Stomach smooth muscle (tissue), 2 donors: ENCODE results near the gene MED13L.
"Not testable (repeated sequence)": the region's sequence is repeated elsewhere in the genome, so short reads cannot be mapped to it uniquely, and the experiment has no call there.

Experiments used
- H3K27ac ChIP-seq: one replicate; pipeline ENCODE4 v1.7.0; 2013; ENCODE audit warnings: mild to moderate bottlenecking, low read length, inconsistent platforms
- H3K27me3 ChIP-seq, 2 donors: one replicate each; pipeline ENCODE4 v1.7.0; 2013; ENCODE audit warnings: low read length in 2 of 2; ENCODE audit not compliant: insufficient read depth in 2 of 2, control insufficient read depth in 1 of 2
- H3K36me3 ChIP-seq, 2 donors: one replicate each; pipeline ENCODE4 v1.7.0; 2013; ENCODE audit warnings: low read length in 2 of 2; ENCODE audit not compliant: control insufficient read depth in 2 of 2, insufficient read depth in 2 of 2
- H3K4me1 ChIP-seq: one replicate; pipeline ENCODE4 v1.7.0; 2013; ENCODE audit warnings: low read length; ENCODE audit not compliant: control insufficient read depth, insufficient read depth
- H3K4me3 ChIP-seq, 2 donors: one replicate each; pipeline ENCODE4 v1.7.0; 2013; ENCODE audit warnings: low read length in 2 of 2
- H3K9ac ChIP-seq, 2 donors: one replicate each; pipeline ENCODE4 v1.7.0; 2013; ENCODE audit warnings: low read length in 2 of 2, mild to moderate bottlenecking in 1 of 2
- H3K9me3 ChIP-seq, 2 donors: one replicate each; pipeline ENCODE4 v1.7.0; 2013; ENCODE audit warnings: low read length in 2 of 2; ENCODE audit not compliant: control insufficient read depth in 2 of 2
- donor health status: healthy.
- donor health status: Pancreatic carcinoma.

Gene MED13L

DNA sequence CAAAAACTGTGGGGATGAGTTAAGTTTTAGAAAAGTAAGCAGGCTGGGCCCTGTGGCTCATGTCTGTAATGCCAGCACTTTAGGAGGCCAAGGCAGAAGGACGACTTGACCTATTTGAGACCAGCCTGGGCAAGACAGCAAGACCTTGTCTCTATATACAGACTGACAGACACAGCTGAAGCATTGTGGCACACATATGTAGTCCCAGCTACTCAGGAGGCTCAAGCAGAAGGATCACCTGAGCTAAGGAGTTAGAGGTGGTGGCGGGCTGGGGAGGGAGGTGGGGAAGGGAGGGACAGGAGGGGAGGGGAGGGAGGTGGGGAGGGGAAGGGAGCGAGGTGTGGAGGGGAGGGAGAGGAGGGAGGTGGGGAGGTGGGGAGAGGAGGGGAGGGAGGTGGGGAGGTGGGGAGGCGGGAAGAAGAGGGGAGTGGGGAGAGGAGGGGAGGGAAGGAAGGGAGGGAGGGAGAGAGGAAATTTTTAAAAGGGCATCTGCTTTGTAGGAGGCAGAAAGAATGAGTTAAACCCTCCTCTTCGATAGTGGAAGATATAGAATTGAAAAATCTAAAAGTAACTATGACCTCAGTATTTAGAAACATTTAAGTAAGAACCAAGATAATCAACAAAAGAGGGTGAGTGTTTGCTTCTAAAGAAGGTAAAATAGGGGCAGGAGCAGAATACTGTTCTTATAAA lies 30.9 kb downstream of the MED13L start:
- no peak overlapping the region for H3K9ac ChIP-seq
- no peak overlapping the region for H3K27ac ChIP-seq
- no peak overlapping the region for H3K4me3 ChIP-seq
- H3K27me3 ChIP-seq: no peaks in the 10 kb centered on the region
- no peaks in the 10 kb centered on the region for H3K36me3 ChIP-seq
- H3K9me3 ChIP-seq: no peaks in the 10 kb centered on the region
- H3K4me1 ChIP-seq: no peaks in the 10 kb centered on the region

DNA sequence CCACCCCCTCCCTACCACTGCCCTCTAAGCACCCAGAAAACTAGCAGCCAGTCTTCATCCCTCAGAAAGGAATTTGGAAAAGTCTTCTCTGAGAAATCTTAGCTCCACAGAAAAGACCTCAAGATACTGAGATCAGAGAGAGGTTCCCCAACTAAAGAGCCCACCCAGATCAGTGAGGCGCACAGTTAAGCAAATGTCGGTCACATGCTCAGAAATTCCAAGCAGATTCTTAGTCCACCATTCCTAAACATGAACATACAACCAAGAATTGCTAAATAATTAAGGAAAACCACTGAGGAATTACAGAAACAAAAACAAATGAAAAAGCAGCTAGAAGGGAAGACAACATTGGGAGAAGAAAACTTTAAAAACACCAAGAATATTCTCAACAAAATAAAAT lies 32.3 kb downstream of the MED13L start:
- Histone ChIP-seq H3K9ac (no peak overlapping the region), H3K4me3 (no peak overlapping the region), H3K27me3 (no peaks in the 10 kb centered on the region), H3K27ac (no peak overlapping the region), H3K9me3 (no peaks in the 10 kb centered on the region), H3K36me3 (no peaks in the 10 kb centered on the region), H3K4me1 (no peaks in the 10 kb centered on the region)

DNA sequence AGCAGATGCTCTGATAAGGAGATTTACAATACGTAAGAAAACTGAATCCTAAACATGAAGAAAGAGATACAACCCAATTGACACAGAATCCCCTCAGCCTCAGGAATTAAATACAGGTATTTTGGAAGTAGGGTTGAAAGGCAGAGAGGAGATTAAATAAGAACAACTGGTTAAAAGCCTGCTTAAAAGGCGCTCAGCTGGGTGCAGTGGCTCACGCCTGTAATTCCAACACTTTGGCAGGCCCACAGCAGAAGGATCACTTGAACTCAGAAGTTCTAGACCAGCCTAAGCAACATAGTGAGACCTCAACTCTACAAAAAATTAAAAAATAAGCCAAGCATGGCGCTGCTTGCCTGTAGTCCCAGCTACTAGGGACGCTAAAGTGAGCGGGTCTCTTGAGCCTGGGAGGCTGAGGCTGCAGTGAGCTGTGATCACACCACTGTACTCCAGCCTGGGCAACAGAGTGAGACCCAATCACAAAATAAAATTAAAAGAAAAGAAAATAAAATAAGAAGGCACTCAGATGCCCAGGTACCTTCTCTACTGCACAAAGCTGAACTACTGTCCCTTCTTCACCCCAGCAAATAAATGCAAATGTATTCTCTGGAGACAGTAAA lies 32.9 kb downstream of the MED13L start:
- Histone ChIP-seq H3K4me1 (no peaks in the 10 kb centered on the region), H3K4me3 (no peak overlapping the region), H3K36me3 (no peaks in the 10 kb centered on the region), H3K27ac (no peak overlapping the region), H3K9me3 (no peaks in the 10 kb centered on the region), H3K9ac (no peak overlapping the region), H3K27me3 (no peaks in the 10 kb centered on the region)

DNA sequence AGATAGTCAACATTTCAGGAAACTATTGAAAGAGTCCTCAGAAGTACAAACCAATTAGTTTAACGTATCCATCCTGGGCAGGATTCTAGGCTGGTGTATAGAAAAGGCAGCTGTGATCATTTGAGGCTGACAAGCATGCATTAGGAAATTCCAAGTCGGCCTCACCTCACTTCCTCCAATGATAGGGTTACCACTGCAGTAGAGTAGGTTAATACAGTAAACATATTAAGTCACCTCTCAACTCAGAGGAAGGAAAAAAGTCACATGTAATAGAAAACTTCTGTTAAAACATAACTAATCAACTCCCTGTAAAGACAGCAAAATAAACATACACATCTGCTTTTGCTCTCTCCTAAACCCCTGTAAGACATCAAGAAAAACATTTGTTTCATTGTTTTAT lies 33.5 kb downstream of the MED13L start:
- no peaks in the 10 kb centered on the region for H3K36me3 ChIP-seq
- H3K27ac ChIP-seq: no peak overlapping the region
- H3K9me3 ChIP-seq: no peaks in the 10 kb centered on the region
- H3K4me1 ChIP-seq: no peaks in the 10 kb centered on the region
- no peak overlapping the region for H3K9ac ChIP-seq
- H3K27me3 ChIP-seq: no peaks in the 10 kb centered on the region
- no peak overlapping the region for H3K4me3 ChIP-seq

DNA sequence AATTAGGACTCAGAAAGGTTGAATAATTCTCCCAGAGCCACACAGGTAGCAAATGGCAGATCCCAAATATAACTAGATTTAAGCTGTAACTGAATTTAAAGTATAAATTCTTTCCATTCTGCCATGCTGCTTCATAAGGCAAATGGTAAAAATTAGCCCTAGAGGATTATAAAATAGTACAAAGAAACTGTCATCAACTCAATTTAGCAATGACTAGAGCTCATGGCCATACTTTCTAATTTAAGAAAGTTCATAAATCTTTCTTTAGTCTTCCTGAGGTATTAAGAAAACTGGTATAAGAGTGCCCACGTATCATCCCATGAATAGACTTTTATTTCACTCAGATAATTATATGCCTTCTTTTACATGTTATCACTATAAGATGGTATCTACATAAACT lies 34.8 kb downstream of the MED13L start:
- Histone ChIP-seq H3K9ac (no peak overlapping the region), H3K4me1 (no peaks in the 10 kb centered on the region), H3K27me3 (no peaks in the 10 kb centered on the region), H3K4me3 (no peak overlapping the region), H3K36me3 (no peaks in the 10 kb centered on the region), H3K9me3 (no peaks in the 10 kb centered on the region), H3K27ac (no peak overlapping the region)

DNA sequence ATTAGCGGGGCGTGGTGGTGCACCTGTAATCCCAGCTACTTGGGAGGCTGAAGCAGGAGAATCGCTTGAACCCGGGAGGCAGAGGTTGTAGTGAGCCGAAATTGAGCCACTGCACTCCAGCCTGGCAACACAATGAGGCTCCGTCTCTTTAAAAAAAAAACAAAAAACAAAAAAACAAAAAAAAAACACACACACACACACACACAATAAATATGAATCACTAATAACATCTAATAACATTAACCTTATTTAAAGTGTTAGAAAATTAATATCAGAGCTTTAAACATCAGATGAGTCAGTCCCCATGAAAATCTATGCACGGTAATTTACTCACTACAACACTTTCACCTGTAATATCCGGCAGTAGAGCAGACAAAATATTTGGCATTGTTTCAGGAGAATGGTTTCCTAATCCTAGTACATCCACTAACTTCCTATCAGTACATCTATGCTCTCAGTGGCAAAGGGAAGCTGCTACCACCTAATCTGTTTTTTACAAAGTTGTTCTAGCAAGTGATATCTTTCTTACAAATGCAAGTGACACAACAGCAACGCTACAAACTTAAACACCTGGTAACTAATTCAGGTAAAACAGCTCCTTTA lies 36.2 kb downstream of the MED13L start:
- H3K27ac ChIP-seq: no peak overlapping the region
- no peak overlapping the region for H3K4me3 ChIP-seq
- H3K9me3 ChIP-seq: no peaks in the 10 kb centered on the region
- H3K4me1 ChIP-seq: peaks cover 6% of the 10 kb centered on the region
- H3K27me3 ChIP-seq: no peaks in the 10 kb centered on the region
- H3K36me3 ChIP-seq: no peaks in the 10 kb centered on the region
- H3K9ac ChIP-seq: no peak overlapping the region

DNA sequence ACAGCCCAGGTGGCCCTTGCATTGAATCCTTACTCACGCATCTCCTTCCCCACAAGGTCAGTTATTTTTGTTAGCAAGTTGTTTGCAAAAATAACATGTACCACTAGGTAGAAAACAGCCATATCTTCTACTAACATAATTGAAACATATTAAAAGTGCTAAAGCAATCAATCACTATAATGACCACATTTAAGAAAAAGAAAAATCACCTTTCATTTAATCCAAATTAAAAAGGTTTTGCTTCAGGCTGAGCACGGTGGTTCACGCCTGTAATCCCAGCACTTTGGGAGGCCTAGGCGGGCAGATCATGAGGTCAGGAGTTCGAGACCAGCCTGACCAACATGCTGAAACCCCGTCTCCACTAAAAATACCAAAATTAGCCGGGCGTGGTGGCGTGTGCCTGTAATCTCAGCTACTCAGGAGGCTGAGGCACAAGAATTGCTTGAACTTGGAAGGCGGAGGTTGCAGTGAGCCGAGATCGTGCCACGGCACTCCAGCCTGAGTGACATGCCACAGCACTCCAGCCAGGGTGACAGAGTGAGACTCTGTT lies 38.8 kb downstream of the MED13L start:
- not testable (repeated sequence) for H3K4me3 ChIP-seq, H3K9ac ChIP-seq, H3K4me1 ChIP-seq

DNA sequence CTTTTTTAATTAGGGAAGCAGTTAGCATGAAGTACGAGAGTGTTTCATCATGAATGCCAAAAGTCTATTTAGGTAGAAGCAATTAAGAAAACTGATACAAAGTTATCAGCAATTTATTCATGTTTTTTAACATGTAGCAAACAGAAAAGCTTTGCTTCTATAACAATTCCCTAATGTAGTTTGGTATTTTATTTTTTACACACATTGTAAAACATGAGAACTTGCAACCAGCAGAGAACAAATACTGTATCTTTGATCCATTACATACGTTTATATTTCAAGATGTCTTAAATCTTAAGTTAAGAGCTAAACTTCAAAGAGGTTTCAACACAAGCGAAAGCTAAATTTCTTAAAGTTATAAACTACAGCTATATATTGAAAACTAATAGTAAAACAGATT lies 39.3 kb downstream of the MED13L start:
- Histone ChIP-seq H3K27ac (no peak overlapping the region), H3K9ac (no peak overlapping the region), H3K9me3 (no peaks in the 10 kb centered on the region), H3K27me3 (no peaks in the 10 kb centered on the region), H3K4me1 (peaks cover 6% of the 10 kb centered on the region), H3K36me3 (no peaks in the 10 kb centered on the region), H3K4me3 (no peak overlapping the region)

More for the DNA sequence above, 38.8 kb downstream of the MED13L start:
- not testable (repeated sequence) for H3K27me3 ChIP-seq, H3K9me3 ChIP-seq, H3K36me3 ChIP-seq, H3K27ac ChIP-seq

DNA sequence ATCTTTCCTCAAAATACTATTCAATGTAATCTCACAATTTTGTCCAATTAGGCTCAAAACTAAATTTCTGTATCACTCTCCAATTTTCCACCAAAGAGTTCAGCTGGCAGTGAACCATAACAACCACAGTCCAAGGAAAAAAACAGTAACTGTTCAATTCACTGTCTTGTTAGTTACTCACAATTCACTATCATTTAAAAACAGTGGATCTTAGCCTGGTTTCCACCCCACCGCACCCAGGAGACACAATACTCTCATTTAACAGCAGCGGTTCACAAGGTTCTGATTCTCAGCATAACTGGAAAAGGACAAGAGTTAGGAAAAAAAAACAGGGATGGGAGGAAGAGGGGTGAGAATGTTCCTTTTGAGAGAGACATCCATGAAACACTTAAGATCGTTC lies 40.5 kb downstream of the MED13L start:
- Histone ChIP-seq H3K27ac (no peak overlapping the region), H3K9me3 (no peaks in the 10 kb centered on the region), H3K4me3 (no peak overlapping the region), H3K27me3 (no peaks in the 10 kb centered on the region), H3K9ac (no peak overlapping the region), H3K4me1 (peaks cover 14% of the 10 kb centered on the region), H3K36me3 (no peaks in the 10 kb centered on the region)

DNA sequence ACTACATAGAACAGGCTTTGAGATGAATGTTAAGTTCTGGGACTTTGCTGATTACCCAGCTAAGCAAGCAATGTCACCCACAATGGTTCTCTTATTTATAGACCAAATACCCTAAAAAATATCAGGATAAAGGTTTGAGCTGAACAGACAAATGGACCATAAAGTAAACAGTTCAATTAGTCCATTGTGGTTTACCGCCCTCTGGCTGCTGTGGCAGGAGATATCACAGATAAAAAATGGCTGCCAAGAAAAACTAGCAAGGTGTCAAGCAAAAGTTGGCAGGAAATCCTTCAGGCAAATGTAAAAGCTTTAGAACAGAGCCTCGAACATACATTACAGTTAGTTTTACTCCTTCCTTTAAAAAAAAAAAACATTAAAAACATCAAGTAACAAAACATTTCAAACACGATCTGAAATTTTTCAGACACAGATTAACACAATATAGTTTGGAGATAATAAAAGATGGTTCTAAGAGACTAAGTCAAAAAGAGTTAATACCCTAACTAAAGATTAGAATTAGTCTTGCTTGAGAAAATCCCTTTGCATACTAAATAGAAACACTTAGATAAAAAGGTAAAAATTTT lies 41.3 kb downstream of the MED13L start:
- Histone ChIP-seq H3K27ac (no peak overlapping the region), H3K9me3 (no peaks in the 10 kb centered on the region), H3K4me3 (no peak overlapping the region), H3K36me3 (no peaks in the 10 kb centered on the region), H3K27me3 (no peaks in the 10 kb centered on the region), H3K4me1 (peaks cover 16% of the 10 kb centered on the region), H3K9ac (no peak overlapping the region)
